Activated CD4-positive, alpha-beta T cell treated with anti-CD3 and anti-CD28 coated beads for 36 hours (primary cell): ENCODE results near the gene RNF123. TPM values are rescaled to one million over a fixed set of nuclear protein-coding genes. Genes with fewer than 3 reads are reported as not detected.
"Not testable (repeated sequence)": the region's sequence is repeated elsewhere in the genome, so short reads cannot be mapped to it uniquely, and the experiment has no call there.

Experiments
- ATAC-seq: fragments of 200-7000 bp; cut with Tn5 transposase; one replicate; pipeline ENCODE4 v1.10.0; 2021; ENCODE audit warnings: mild to moderate bottlenecking, moderate library complexity
- CTCF ChIA-PET: fragments of 350-600 bp; sonication (Branson Sonifier 250); formaldehyde crosslinking; loops from one replicate; lab custom pipeline; 2021; ENCODE audit warnings: antibody characterized with exemption; lab: Charles Lee
- POLR2A ChIA-PET: fragments of 350-600 bp; sonication (Branson Sonifier 250); formaldehyde crosslinking; loops from one replicate; lab custom pipeline; 2021; ENCODE audit warnings: antibody characterized with exemption, inconsistent platforms; lab: Charles Lee
- DNase-seq: peaks from one replicate; pipeline ENCODE4 v3.0.0-alpha.2; 2020
- H3K27ac Mint-ChIP-seq: one replicate; pipeline ENCODE4 v1.8.0; 2021; ENCODE audit warnings: mixed read lengths
- H3K27me3 Mint-ChIP-seq: one replicate; pipeline ENCODE4 v1.8.0; 2021; ENCODE audit warnings: mixed read lengths
- H3K36me3 Mint-ChIP-seq: one replicate; pipeline ENCODE4 v1.8.0; 2021; ENCODE audit warnings: low read depth, mixed read lengths
- H3K4me1 Mint-ChIP-seq: one replicate; pipeline ENCODE4 v1.8.0; 2021; ENCODE audit warnings: mixed read lengths
- H3K4me3 Mint-ChIP-seq: one replicate; pipeline ENCODE4 v1.8.0; 2021; ENCODE audit warnings: mild to moderate bottlenecking, moderate library complexity, mixed read lengths
- H3K9me3 Mint-ChIP-seq: one replicate; pipeline ENCODE4 v1.8.0; 2021; ENCODE audit warnings: low read depth, mixed read lengths
- intact Hi-C, 2 experiments: fragments of 100-400 bp; cut with DNase I in 1 of 2; cut with micrococcal nuclease in 1 of 2; formaldehyde crosslinking; loops; one replicate each; pipeline versions ENCODE4 v1.14.2 to v1.15.1; 2022 to 2024; cut with DNase I, micrococcal nuclease
- total RNA-seq, 2 experiments: library from RNA; stranded (reverse); gene quantifications; one replicate each; pipeline ENCODE4 v1.2.3, GENCODE V29; 2021

The RNF123 gene
- total RNA-seq, 2 experiments from 2014 or later, result 25.2 to 32.7 TPM

DNA sequence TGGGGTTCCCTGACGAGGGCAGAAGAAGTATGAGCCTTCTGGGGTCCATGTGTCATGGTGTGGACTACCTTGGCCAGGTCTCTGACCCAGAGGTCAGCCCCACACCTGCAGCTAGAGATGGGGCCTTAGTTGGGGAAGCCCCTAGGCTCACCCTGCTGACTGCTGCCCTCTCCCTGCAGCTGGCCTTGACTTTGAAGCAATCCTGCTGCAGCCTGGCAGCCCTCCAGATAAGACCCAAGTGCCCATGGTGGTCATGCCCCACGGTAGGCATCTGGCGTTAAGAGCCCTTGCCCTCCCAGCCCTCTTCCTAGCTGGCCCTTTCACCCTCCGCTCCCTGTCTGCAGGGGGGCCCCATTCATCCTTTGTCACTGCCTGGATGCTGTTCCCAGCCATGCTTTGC, 7.8 kb upstream of the RNF123 start:
- ATAC-seq (no peak), DNase-seq (no peak)
- Mint-ChIP-seq H3K4me1 (peaks cover 4% of the 10 kb centered on the region), H3K9me3 (no peaks in the 10 kb centered on the region), H3K27me3 (no peaks in the 10 kb centered on the region), H3K36me3 (peaks cover 25% of the 10 kb centered on the region), H3K27ac (no peak overlapping the region), H3K4me3 (no peak overlapping the region)
- POLR2A ChIA-PET, result no interaction called here
- CTCF ChIA-PET, result no interaction called here
- intact Hi-C loops, result no loop called here

DNA sequence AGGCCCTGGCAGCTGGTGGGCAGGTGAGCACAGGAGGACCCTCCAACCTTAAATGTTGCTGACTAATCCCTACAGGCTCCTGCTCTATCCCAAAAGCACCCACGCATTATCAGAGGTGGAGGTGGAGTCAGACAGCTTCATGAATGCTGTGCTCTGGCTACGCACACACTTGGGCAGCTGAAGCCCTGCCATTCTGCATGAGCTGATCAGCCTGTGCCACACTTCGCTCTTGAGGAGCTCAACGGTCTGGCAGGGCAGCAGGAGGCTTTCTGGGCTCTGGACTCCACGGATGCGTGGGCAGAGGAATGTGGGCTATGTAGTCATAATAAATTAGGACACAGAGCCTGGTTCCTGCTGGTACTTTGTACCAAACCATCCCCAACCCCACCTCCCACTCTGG, 6.2 kb upstream of the RNF123 start:
- no peak overlapping the region for H3K4me3 Mint-ChIP-seq
- intact Hi-C loops, result no loop called here
- no peaks in the 10 kb centered on the region for H3K9me3 Mint-ChIP-seq
- peaks cover 20% of the 10 kb centered on the region for H3K36me3 Mint-ChIP-seq
- CTCF ChIA-PET, result no interaction called here
- POLR2A ChIA-PET, result interaction anchor here (0.6 kb wide), 1 partner anchor 271 kb away, joined by 3 read pairs; the partner anchor contains the start of gene RHOA
- H3K4me1 Mint-ChIP-seq, result peaks cover 7% of the 10 kb centered on the region
- H3K27ac Mint-ChIP-seq, result no peak overlapping the region
- no peak for DNase-seq
- H3K27me3 Mint-ChIP-seq, result no peaks in the 10 kb centered on the region
- ATAC-seq, result no peak

DNA sequence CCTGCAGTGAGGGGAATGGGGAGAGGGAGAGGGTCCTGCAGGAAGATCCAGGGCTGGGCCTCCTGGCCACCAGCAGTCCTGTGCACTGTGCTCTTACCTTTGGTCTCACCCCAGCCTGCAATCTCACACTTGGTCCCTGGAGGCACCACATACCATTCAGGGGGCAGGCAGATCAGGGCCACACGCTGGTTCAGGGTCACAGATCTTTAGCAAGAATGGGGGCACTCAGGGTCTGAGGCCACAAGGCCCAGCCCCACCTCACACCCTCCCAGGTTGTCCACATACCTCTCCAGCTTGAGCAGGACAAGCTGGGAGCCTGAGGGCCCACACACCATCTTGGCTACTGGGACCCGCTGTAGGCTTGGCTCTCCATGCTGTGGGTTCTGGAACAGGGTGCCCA, 4.9 kb upstream of the RNF123 start:
- intact Hi-C loops, CTCF ChIA-PET: not testable (repeated sequence)

DNA sequence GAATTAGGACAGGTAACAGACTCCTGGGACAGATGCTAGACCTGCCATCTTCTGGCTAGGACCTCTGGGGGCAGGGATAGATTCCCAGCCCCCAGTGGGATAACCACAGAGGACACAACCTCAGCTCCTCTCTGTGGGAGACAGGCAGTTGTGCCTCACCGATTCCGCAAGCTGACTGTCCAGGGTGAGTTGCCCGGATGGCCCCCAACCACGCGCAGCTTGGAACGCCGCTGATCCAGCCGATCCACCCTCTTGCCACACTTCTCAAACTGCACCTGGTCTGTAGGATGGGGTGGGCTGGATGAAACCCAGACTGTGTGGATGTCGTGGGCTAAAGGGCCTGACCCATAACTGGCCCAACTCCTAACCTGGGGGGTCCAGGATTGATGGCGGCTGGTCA, 4.3 kb upstream of the RNF123 start:
- ATAC-seq, CTCF ChIA-PET, POLR2A ChIA-PET, DNase-seq, H3K9me3 Mint-ChIP-seq, H3K4me3 Mint-ChIP-seq, H3K27me3 Mint-ChIP-seq, H3K27ac Mint-ChIP-seq: not testable (repeated sequence)
- peaks cover 14% of the 10 kb centered on the region for H3K36me3 Mint-ChIP-seq
- peaks cover 16% of the 10 kb centered on the region for H3K4me1 Mint-ChIP-seq
- intact Hi-C loops, result loop anchor here in 1 of 2 experiments (5.0 kb wide), 1 partner anchor 672 kb away; the partner anchor contains the start of gene TMEM115

More for the DNA sequence above, 4.9 kb upstream of the RNF123 start:
- peaks cover 12% of the 10 kb centered on the region for H3K4me1 Mint-ChIP-seq
- DNase-seq, POLR2A ChIA-PET, H3K9me3 Mint-ChIP-seq, H3K27ac Mint-ChIP-seq, ATAC-seq, H3K27me3 Mint-ChIP-seq, H3K4me3 Mint-ChIP-seq: not testable (repeated sequence)
- peaks cover 19% of the 10 kb centered on the region for H3K36me3 Mint-ChIP-seq

DNA sequence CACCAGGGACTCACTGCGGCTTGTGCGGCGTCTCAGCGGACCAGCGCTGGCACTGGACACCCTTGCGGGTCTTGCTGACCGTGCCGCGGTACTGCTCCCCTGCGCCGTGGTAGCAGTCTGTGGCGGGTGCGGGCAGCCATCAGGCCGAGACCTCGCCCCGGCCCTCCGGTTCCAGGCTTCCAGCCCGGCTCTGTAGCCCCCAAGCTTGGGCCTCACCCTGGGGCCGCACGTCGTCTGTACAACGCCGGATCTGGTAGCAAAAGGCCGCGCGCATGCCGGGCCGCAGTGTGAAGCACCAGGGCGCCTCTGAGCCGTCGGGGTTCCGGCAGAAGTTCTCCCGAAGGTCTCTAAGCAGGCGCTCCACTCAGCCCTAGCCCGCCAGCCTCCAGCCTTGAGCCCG, 3.5 kb upstream of the RNF123 start:
- H3K9me3 Mint-ChIP-seq, CTCF ChIA-PET, H3K27me3 Mint-ChIP-seq, POLR2A ChIA-PET, H3K4me3 Mint-ChIP-seq, H3K27ac Mint-ChIP-seq: not testable (repeated sequence)
- DNase-seq (peak; percentile 35), ATAC-seq (peak; percentile 4)
- peaks cover 12% of the 10 kb centered on the region for H3K36me3 Mint-ChIP-seq
- peaks cover 22% of the 10 kb centered on the region for H3K4me1 Mint-ChIP-seq
- intact Hi-C loops, result loop anchor here in 1 of 2 experiments (5.0 kb wide), 1 partner anchor 671 kb away; the partner anchor contains the start of gene TMEM115

DNA sequence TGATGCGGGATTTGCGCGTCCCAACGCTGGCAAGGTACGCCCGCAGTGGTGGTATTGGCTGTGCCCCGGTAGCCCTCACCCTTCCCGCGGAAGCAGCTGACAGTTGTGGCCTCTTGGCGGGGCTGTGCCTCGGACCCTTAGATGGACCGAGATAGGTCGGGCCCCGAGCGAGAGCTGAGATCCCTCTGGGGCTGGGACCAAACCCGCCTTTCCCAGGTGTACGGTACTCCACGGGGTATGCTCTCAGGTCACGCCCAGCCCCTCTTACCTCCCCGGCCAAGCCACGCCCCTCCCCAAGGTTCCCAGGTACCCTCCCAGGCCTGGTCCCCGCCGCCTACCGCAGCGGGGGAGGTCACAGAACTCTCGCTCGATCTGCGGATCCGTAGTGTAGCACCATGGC, 3.0 kb upstream of the RNF123 start:
- peaks cover 12% of the 10 kb centered on the region for H3K36me3 Mint-ChIP-seq
- H3K9me3 Mint-ChIP-seq, POLR2A ChIA-PET, CTCF ChIA-PET, H3K27ac Mint-ChIP-seq, H3K27me3 Mint-ChIP-seq: not testable (repeated sequence)
- DNase-seq, result peak; percentile 49
- ATAC-seq, result peak; percentile 5
- peaks cover 27% of the 10 kb centered on the region for H3K4me1 Mint-ChIP-seq
- intact Hi-C loops, result loop anchor here in 1 of 2 experiments (5.0 kb wide), 1 partner anchor 671 kb away; the partner anchor contains the start of gene TMEM115
- peak overlapping the region; percentile 43 for H3K4me3 Mint-ChIP-seq

DNA sequence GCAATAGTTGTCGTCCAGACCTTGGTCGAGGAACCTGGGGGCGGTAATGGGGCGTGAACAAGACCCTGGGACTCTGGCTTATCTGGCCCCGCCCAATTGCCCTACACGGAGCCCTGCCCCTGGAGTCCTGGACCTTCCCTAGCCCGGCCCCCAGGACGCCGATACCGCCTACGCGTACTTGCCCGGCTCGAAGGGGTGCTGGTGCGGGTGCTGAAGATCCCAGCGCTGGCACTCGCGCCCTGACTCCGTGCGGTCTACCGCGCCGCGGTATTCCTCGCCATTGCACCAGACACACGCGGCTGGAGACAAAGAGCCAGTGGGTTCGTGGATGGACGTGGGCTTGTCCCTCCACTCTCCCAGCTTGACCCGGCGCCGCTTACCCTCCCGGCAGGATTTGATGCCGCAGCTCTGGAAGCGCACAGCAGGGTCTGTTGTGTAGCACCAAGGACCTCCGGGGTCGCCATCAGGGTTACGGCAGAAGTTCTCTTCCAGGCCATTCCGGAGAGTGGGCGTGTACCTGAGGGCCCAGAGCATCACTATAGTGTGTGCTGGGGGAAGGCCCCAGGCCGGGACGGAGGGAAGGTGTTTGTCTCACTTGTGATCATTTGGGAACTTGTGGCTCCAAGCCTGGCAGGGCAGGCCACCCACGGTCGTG, 2.5 kb upstream of the RNF123 start:
- H3K36me3 Mint-ChIP-seq, result peaks cover 12% of the 10 kb centered on the region
- H3K27ac Mint-ChIP-seq, H3K27me3 Mint-ChIP-seq, POLR2A ChIA-PET, CTCF ChIA-PET, H3K9me3 Mint-ChIP-seq: not testable (repeated sequence)
- H3K4me1 Mint-ChIP-seq, result peaks cover 30% of the 10 kb centered on the region
- DNase-seq (peak; percentile 67), ATAC-seq (peak; percentile 39)
- intact Hi-C loops, result loop anchor here in 1 of 2 experiments (5.0 kb wide), 1 partner anchor 670 kb away; the partner anchor contains the start of gene TMEM115
- H3K4me3 Mint-ChIP-seq, result peak overlapping the region; percentile 43

DNA sequence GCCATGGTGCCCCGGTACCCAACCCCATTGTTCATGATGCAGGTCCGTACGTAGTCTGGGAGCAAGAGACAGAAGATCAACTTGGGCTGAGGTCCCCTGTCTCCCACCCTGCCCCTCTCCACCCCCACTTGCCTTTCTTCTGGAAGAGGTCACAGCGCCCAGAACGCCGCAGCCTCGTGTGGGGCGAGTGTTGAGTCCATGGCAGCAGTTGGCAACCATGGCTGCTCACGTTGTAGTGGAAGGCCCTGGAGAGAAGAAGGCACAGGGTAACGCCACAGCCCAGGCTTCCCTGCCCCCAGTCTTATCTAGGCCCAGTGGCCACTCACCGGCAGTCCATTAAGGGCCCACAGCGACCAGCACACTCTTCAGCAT, 1.9 kb upstream of the RNF123 start:
- H3K27ac Mint-ChIP-seq, CTCF ChIA-PET: not testable (repeated sequence)

DNA sequence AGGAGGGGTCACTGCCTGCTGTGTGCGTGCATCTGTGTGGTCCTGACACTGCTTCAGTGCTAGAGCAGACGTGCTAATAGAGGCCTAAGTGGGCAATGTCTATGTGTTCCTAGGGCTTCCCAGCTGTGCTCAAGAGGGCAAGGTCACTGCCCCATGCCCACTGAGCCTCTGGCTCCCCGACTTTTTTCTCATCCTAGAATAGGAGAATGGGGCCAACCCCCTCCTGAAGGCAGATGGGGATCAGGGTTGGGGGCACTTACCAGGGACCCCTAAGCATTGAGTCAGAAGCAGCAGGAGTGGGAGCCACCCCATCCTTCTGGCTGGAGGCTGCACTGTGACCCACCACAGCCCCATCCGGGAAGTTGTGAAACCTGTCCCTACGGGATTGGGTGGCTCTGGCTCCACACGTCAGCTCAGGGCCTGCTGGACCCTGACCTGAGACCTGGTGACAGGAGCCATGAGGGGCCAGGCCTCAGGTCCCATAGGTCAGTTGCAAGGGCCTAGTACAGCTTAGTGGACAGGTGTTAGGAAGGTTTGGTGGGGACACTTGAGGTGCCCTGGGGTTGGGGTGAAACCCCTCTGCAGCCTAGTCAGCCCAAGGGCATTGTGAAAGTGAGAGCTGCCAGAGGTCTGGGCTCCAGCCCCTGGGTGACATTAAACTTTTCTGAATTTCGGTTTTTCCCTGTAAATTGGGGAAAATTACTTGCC, 865 bp upstream of the RNF123 start:
- H3K27me3 Mint-ChIP-seq, CTCF ChIA-PET, H3K36me3 Mint-ChIP-seq, H3K9me3 Mint-ChIP-seq: not testable (repeated sequence)
- ATAC-seq (peak; percentile 2), DNase-seq (peak; percentile 35)
- Mint-ChIP-seq H3K27ac (peak overlapping the region; percentile 90), H3K4me3 (peak overlapping the region; percentile 90), H3K4me1 (peaks cover 30% of the 10 kb centered on the region)
- POLR2A ChIA-PET, result interaction anchor here (0.6 kb wide), 1 partner anchor 924 kb away, joined by 3 read pairs; no protein-coding TSS in a partner anchor
- intact Hi-C loops, result loop anchor here (1.0 to 5.0 kb wide), 8 partner anchors 14 to 669 kb away; partner anchors contain the start of genes APEH (in 2 of the 2), AMIGO3 (in 1 of the 2), BSN (in 1 of the 2) and DAG1 (in 1 of the 2)

More for the DNA sequence above, 1.9 kb upstream of the RNF123 start:
- H3K27me3 Mint-ChIP-seq, H3K4me3 Mint-ChIP-seq, ATAC-seq, POLR2A ChIA-PET, H3K9me3 Mint-ChIP-seq, DNase-seq: not testable (repeated sequence)
- intact Hi-C loops, result loop anchor here in 1 of 2 experiments (5.0 kb wide), 1 partner anchor 670 kb away; the partner anchor contains the start of gene TMEM115
- Mint-ChIP-seq H3K4me1 (peaks cover 30% of the 10 kb centered on the region), H3K36me3 (peaks cover 12% of the 10 kb centered on the region)

DNA sequence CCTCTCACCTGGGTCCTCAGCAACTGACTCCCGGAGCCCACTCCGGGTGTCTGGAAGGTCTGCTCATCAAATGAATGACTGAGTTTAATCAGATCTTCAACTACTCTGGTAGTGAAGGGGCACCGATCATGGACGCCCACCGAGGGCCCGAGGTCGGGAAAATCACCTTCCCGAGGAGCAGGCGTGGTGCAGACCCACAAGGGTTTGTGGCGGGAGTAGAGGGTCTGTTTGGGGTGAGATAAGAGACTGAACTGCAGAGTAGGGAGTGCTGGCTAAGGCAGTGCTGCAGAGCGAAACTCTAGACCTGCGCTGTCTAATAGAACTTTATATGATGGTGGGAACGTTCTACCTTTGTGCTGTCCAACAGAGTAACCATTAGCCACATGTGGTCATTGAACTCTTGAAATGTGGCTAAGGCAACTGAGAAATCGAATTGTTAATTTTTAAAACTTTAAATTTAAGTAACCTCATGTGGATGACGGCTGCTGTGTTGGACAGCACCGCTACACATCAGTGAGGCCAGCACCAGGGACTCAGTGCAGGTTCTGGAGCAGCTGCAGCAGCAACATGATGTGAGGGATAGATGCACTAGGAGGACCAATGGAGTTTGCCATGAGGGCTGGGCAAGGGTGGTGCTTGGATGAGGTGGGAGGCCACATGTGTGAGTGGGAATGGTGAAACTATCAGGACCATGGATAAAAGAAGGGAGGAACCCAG, 709 bp downstream of the RNF123 start:
- DNase-seq, H3K36me3 Mint-ChIP-seq, H3K9me3 Mint-ChIP-seq, ATAC-seq, POLR2A ChIA-PET, H3K27me3 Mint-ChIP-seq: not testable (repeated sequence)
- H3K27ac Mint-ChIP-seq, result peak overlapping the region; percentile 90
- intact Hi-C loops, result loop anchor here (1.0 to 5.0 kb wide), 8 partner anchors 15 to 667 kb away; partner anchors contain the start of genes APEH (in 2 of the 2), AMIGO3 (in 1 of the 2), BSN (in 1 of the 2) and DAG1 (in 1 of the 2)
- CTCF ChIA-PET, result interaction anchor here (0.6 kb wide), 1 partner anchor 189 kb away, joined by 4 read pairs; no protein-coding TSS in a partner anchor
- peaks cover 30% of the 10 kb centered on the region for H3K4me1 Mint-ChIP-seq
- H3K4me3 Mint-ChIP-seq, result peak overlapping the region; percentile 90

DNA sequence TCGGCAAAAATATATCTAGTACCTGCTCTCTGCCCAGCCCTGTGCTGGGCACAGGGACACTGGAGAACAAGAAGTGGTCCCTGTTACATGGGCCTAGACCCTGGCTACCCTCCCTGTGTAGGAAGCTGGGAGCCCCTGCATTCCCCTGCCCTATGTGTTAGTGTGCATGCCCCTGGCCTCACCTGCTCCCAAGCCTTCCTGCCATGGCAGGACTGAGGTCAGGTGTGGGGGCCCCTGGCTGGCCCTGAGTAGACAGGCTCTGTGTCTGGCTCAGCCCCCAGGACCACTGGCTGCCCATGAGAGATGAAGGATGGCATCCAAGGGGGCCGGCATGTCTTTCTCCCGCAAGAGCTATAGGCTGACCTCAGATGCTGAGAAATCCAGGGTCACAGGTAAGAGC, 1.5 kb downstream of the RNF123 start:
- POLR2A ChIA-PET, H3K9me3 Mint-ChIP-seq, H3K36me3 Mint-ChIP-seq, H3K27me3 Mint-ChIP-seq, DNase-seq, intact Hi-C loops, H3K27ac Mint-ChIP-seq, ATAC-seq: not testable (repeated sequence)
- Mint-ChIP-seq H3K4me1 (peaks cover 30% of the 10 kb centered on the region), H3K4me3 (peak overlapping the region; percentile 90)
- CTCF ChIA-PET, result interaction anchor here (0.6 kb wide), 1 partner anchor 188 kb away, joined by 4 read pairs; no protein-coding TSS in a partner anchor
